B cell (primary cell): ENCODE results near the gene HMGCL. TPM values are rescaled to one million over a fixed set of nuclear protein-coding genes. Genes with fewer than 3 reads are reported as not detected.

Experiments used
- ATAC-seq: fragments of 200-7000 bp; cut with Tn5 transposase; one replicate; pipeline ENCODE4 v1.10.0; 2021; ENCODE audit warnings: low read depth, mild to moderate bottlenecking, moderate number of reproducible peaks, moderate library complexity
- CTCF ChIA-PET: fragments of 350-600 bp; sonication (Branson Sonifier 250); formaldehyde crosslinking; loops from one replicate; lab custom pipeline; 2021; ENCODE audit warnings: antibody characterized with exemption, inconsistent platforms; lab: Charles Lee
- POLR2A ChIA-PET: fragments of 350-600 bp; sonication (Branson Sonifier 250); formaldehyde crosslinking; loops from one replicate; lab custom pipeline; 2021; ENCODE audit warnings: antibody characterized with exemption; lab: Charles Lee
- DNase-seq: peaks from one replicate; pipeline ENCODE4 v3.0.0; 2013
- H2AFZ ChIP-seq: 2 replicates; pipeline ENCODE4 v1.6.1; 2012; ENCODE audit warnings: mild to moderate bottlenecking, low read depth, low read length; ENCODE audit not compliant: insufficient read depth, poor library complexity, severe bottlenecking
- H3K27ac ChIP-seq, 2 donors: 1 replicate in 1 of 2; 2 replicates in 1 of 2; pipeline ENCODE4 v1.5.1; 2012 to 2013; ENCODE audit warnings: low read length in 2 of 2, mild to moderate bottlenecking in 2 of 2, moderate library complexity in 1 of 2
- H3K27me3 ChIP-seq, 4 experiments: fragments of 200-600 bp in 1 of 4; sonication (generic) in 1 of 4; replicated peaks in 1 of 4; 1 replicate in 2 of 4; 2 replicates in 2 of 4; pipeline versions ENCODE4 v1.6.1 to v1.7.0; 2013 to 2016; ENCODE audit warnings: low read length in 3 of 4, mild to moderate bottlenecking in 2 of 4, mixed read lengths in 1 of 4, moderate library complexity in 1 of 4; ENCODE audit not compliant: insufficient read depth in 4 of 4, control insufficient read depth in 3 of 4; ENCODE audit errors: control extremely low read depth in 1 of 4
- H3K36me3 ChIP-seq, 2 experiments: replicated peaks in 1 of 2; 1 replicate in 1 of 2; 2 replicates in 1 of 2; pipeline versions ENCODE4 v1.6.1 to v1.7.1; 2013; ENCODE audit warnings: low read length in 1 of 2; ENCODE audit not compliant: insufficient read depth in 2 of 2, control insufficient read depth in 1 of 2; ENCODE audit errors: control extremely low read depth in 1 of 2, extremely low read depth in 1 of 2
- H3K4me1 ChIP-seq, 2 donors: fragments of 200-600 bp in 1 of 2; sonication (generic) in 1 of 2; 1 replicate in 1 of 2; 2 replicates in 1 of 2; pipeline versions ENCODE4 v1.5.1 to v1.6.1; 2013 to 2017; ENCODE audit warnings: low read length in 2 of 2; ENCODE audit not compliant: control insufficient read depth in 2 of 2, insufficient read depth in 2 of 2
- H3K4me2 ChIP-seq: replicated peaks from 2 replicates; pipeline ENCODE3; 2012; ENCODE audit warnings: mild to moderate bottlenecking, low read depth, low read length; ENCODE audit not compliant: poor library complexity, severe bottlenecking
- H3K4me3 ChIP-seq, 5 experiments: fragments of 200-600 bp in 1 of 5; sonication (generic) in 1 of 5; 1 replicate in 3 of 5; 2 replicates in 2 of 5; pipeline versions ENCODE4 v1.5.1 to v1.7.0; 2011 to 2016; ENCODE audit warnings: low read length in 4 of 5, mild to moderate bottlenecking in 4 of 5, low read depth in 2 of 5, control low read depth in 1 of 5, moderate library complexity in 1 of 5; ENCODE audit not compliant: insufficient read depth in 1 of 5; ENCODE audit errors: control extremely low read depth in 1 of 5, extremely low read depth in 1 of 5
- H3K79me2 ChIP-seq: fragments of 200-600 bp; sonication (generic); one replicate; pipeline ENCODE4 v1.6.0; 2016; ENCODE audit warnings: low read length; ENCODE audit not compliant: control insufficient read depth, insufficient read depth
- H3K9ac ChIP-seq: fragments of 200-600 bp; sonication (generic); 2 replicates; pipeline ENCODE4 v1.6.1; 2017; ENCODE audit warnings: mild to moderate bottlenecking, low read length, moderate library complexity
- H3K9me3 ChIP-seq, 3 donors: one replicate each; pipeline versions ENCODE4 v1.6.1 to v1.7.1; 2013; ENCODE audit warnings: low read length in 2 of 3; ENCODE audit not compliant: control insufficient read depth in 2 of 3, insufficient read depth in 1 of 3; ENCODE audit errors: control extremely low read depth in 1 of 3
- H4K20me1 ChIP-seq: 2 replicates; pipeline ENCODE4 v1.6.0; 2012; ENCODE audit warnings: mild to moderate bottlenecking, low read length; ENCODE audit not compliant: insufficient read depth, control insufficient read depth, poor library complexity, severe bottlenecking
- H3K27ac Mint-ChIP-seq: one replicate; pipeline ENCODE4 v1.8.0; 2021; ENCODE audit warnings: mixed read lengths
- H3K27me3 Mint-ChIP-seq: one replicate; pipeline ENCODE4 v1.8.0; 2021; ENCODE audit warnings: mixed read lengths
- H3K4me1 Mint-ChIP-seq: one replicate; pipeline ENCODE4 v1.8.0; 2021; ENCODE audit warnings: mixed read lengths
- H3K4me3 Mint-ChIP-seq: one replicate; pipeline ENCODE4 v1.8.0; 2021; ENCODE audit warnings: mixed read lengths
- H3K9me3 Mint-ChIP-seq: one replicate; pipeline ENCODE4 v1.8.0; 2022; ENCODE audit warnings: mixed read lengths; ENCODE audit not compliant: insufficient read depth
- CTCF ChIP-seq: fragments of 200-600 bp; IDR thresholded peaks from one replicate; pipeline ENCODE4 v1.8.0; 2022; ENCODE audit warnings: antibody characterized with exemption, mild to moderate bottlenecking
- EZH2 ChIP-seq: IDR thresholded peaks from 2 replicates; pipeline ENCODE4 v1.6.1; 2012; ENCODE audit warnings: borderline replicate concordance, low read depth, mild to moderate bottlenecking, moderate library complexity, low read length; ENCODE audit not compliant: insufficient read depth, poor library complexity, severe bottlenecking
- WGBS: methylation state at CpG from one replicate; pipeline ENCODE4 v1.1.5; 2013; ENCODE audit warnings: missing lambda C conversion rate; ENCODE audit not compliant: insufficient coverage; 5-methylcytosine and 5-hydroxymethylcytosine counted together
- intact Hi-C: fragments of 100-400 bp; cut with micrococcal nuclease; formaldehyde crosslinking; loops from one replicate; pipeline ENCODE4 v1.10.0; 2022
- polyA plus RNA-seq: library from polyadenylated mRNA; depleted of rRNA; stranded (reverse); fragments of >200 nt; gene quantifications from 2 replicates; pipeline ENCODE4 v1.2.3, GENCODE V29; 2012
- total RNA-seq, 2 donors: library from RNA; stranded (reverse); fragments of 120-200 nt in 1 of 2; gene quantifications; 1 replicate in 1 of 2; 2 replicates in 1 of 2; pipeline versions ENCODE4 v1.2.3 to v1.2.4, GENCODE V29; 2013 to 2022

Gene HMGCL
- total and polyA plus RNA-seq, 2 donors (not counting 1 experiment from before 2014, with no cell fraction given): 18.5 to 35.9 TPM

GRCh38 chr1:23809751-23810171 is 15.5 kb downstream of the HMGCL start:
- intact Hi-C loops: loop anchor here (1.0 to 5.0 kb wide), 6 partner anchors 9 to 107 kb away; partner anchors contain the start of genes FUCA1, GALE, HMGCL and PITHD1
- no peaks in the 10 kb centered on the region for H3K9me3 Mint-ChIP-seq
- Histone ChIP-seq H3K36me3 (peaks cover 4 to 37% of the 10 kb centered on the region in 2 experiments), H3K79me2 (no peaks in the 10 kb centered on the region), H4K20me1 (no peaks in the 10 kb centered on the region), H2AFZ (no peak overlapping the region), H3K27me3 (no peaks in the 10 kb centered on the region), H3K4me3 (peak overlapping the region in 1 of 5 experiments; percentile 29), H3K4me2 (peak overlapping the region; percentile 43), H3K4me1 (peaks cover 18 to 21% of the 10 kb centered on the region in 2 donors), H3K9me3 (no peaks in the 10 kb centered on the region), H3K9ac (no peak overlapping the region), H3K27ac (peak overlapping the region; percentile 53 to 73)
- WGBS: 14% methylated on average over 6 of the region's 6 CpGs
- peak overlapping the region; percentile 84 for H3K27ac Mint-ChIP-seq
- no peaks in the 10 kb centered on the region for H3K27me3 Mint-ChIP-seq
- ChIA-PET CTCF (interaction anchor here (0.6 to 6.8 kb wide), 45 partner anchors 8 to 608 kb away, joined by 3 to 199 read pairs (median 8); partner anchors contain the start of genes CNR2, FUCA1, GALE and HMGCL), POLR2A (interaction anchor here (0.7 to 1.9 kb wide), 7 partner anchors 9 to 561 kb away, joined by 3 to 6 read pairs (median 3); partner anchors contain the start of genes CNR2, FUCA1, GALE and HMGCL)
- TF ChIP-seq EZH2 (no peak), CTCF (peak; percentile 78)
- H3K4me1 Mint-ChIP-seq: peaks cover 26% of the 10 kb centered on the region
- peak; percentile 90 for DNase-seq
- H3K4me3 Mint-ChIP-seq: no peak overlapping the region
- peak; percentile 89 for ATAC-seq

GRCh38 chr1:23807453-23807852 is 17.8 kb downstream of the HMGCL start:
- ChIA-PET CTCF (interaction anchor here (0.7 to 4.5 kb wide), 12 partner anchors 9 to 150 kb away, joined by 3 to 28 read pairs (median 4); partner anchors contain the start of gene PITHD1), POLR2A (interaction anchor here (0.8 to 1.7 kb wide), 2 partner anchors 29 to 109 kb away, joined by 3 to 6 read pairs; partner anchors contain the start of gene PITHD1)
- no peak for ATAC-seq
- Mint-ChIP-seq H3K4me1 (peaks cover 25% of the 10 kb centered on the region), H3K9me3 (no peaks in the 10 kb centered on the region), H3K27me3 (no peaks in the 10 kb centered on the region), H3K27ac (no peak overlapping the region), H3K4me3 (no peak overlapping the region)
- Histone ChIP-seq H3K9ac (no peak overlapping the region), H4K20me1 (no peaks in the 10 kb centered on the region), H3K27me3 (no peaks in the 10 kb centered on the region), H3K4me3 (no peak overlapping the region), H3K4me1 (peaks cover 18 to 21% of the 10 kb centered on the region in 2 donors), H2AFZ (no peak overlapping the region), H3K4me2 (no peak overlapping the region), H3K36me3 (peaks cover 0 to 24% of the 10 kb centered on the region in 2 experiments), H3K27ac (no peak overlapping the region), H3K79me2 (no peaks in the 10 kb centered on the region), H3K9me3 (no peaks in the 10 kb centered on the region)
- TF ChIP-seq EZH2: no peak
- no peak for TF ChIP-seq CTCF
- no peak for DNase-seq
- 13% methylated on average over 2 of the region's 3 CpGs for WGBS
- intact Hi-C loops: no loop called here
